Erythroblast (primary cell): ENCODE results near the gene MAST4.

ENCODE experiments used
- GATA1 ChIP-seq: IDR thresholded peaks from 2 replicates; pipeline ENCODE4 v1.6.1; 2011; ENCODE audit warnings: low read depth, mild to moderate bottlenecking, control low read depth, low read length, moderate library complexity
- POLR2A ChIP-seq: IDR thresholded peaks from 2 replicates; pipeline ENCODE4 v1.6.1; 2011; ENCODE audit warnings: mild to moderate bottlenecking, low read length

- TF ChIP-seq POLR2A: no peak
- TF ChIP-seq GATA1: no peak
Observed at GRCh38 chr5:66987540-66987939, 391.3 kb downstream of the MAST4 start.
